Measurements from ENCODE around the gene CLCNKB. TPM values are rescaled to one million over a fixed set of nuclear protein-coding genes. Genes with fewer than 3 reads are reported as not detected.

CLCNKB gene
- total RNA-seq, 3 donors from 2014 or later (not counting 1 experiment from before 2014, with no cell fraction given): not detected

- Histone ChIP-seq H3K36me3 (ENCODE audit: control insufficient read depth, insufficient read depth, low read length) (no peaks in the 10 kb centered on the region), H3K9me3 (ENCODE audit: control insufficient read depth, insufficient read depth, low read length) (no peaks in the 10 kb centered on the region), H3K4me3 (ENCODE audit: low read length) (no peak overlapping the region), H3K27ac (ENCODE audit: low read length) (no peak overlapping the region), H3K27me3 (ENCODE audit: control insufficient read depth, insufficient read depth, low read length) (no peaks in the 10 kb centered on the region), H3K4me1 (ENCODE audit: control insufficient read depth, insufficient read depth, low read length) (peaks cover 22% of the 10 kb centered on the region)
- H3K9me3 Mint-ChIP-seq: no peaks in the 10 kb centered on the region
- H3K4me1 Mint-ChIP-seq: peaks cover 0 to 15% of the 10 kb centered on the region in 2 donors
- no peaks in the 10 kb centered on the region for H3K27me3 Mint-ChIP-seq (ENCODE audit: low read depth in 2 of 2)
- 98% methylated on average over 3 of the region's 3 CpGs for WGBS (ENCODE audit: insufficient coverage)
- H3K4me3 Mint-ChIP-seq: no peak overlapping the region
- intact Hi-C loops (cut with micrococcal nuclease): no loop called here
- ATAC-seq (no peak), DNase-seq (no peak)
- H3K36me3 Mint-ChIP-seq: no peaks in the 10 kb centered on the region
- no peak overlapping the region for H3K27ac Mint-ChIP-seq
- no peak for TF ChIP-seq CTCF (IDR thresholded peaks at IDR 0.05)
Measured at GRCh38 chr1:16010837-16011236, 32.7 kb upstream of the CLCNKB start.

GRCh38 chr1:16011936-16012589 lies 31.5 kb upstream of the CLCNKB start:
- no peaks in the 10 kb centered on the region for H3K9me3 ChIP-seq (ENCODE audit: control insufficient read depth, insufficient read depth, low read length)
- no peak overlapping the region for H3K27ac ChIP-seq (ENCODE audit: low read length)
- Mint-ChIP-seq H3K9me3 (no peaks in the 10 kb centered on the region), H3K27me3 (ENCODE audit: low read depth in 2 of 2) (no peaks in the 10 kb centered on the region), H3K36me3 (no peaks in the 10 kb centered on the region), H3K27ac (peak overlapping the region in 1 of 2 donors; percentile 87), H3K4me1 (peaks cover 0 to 11% of the 10 kb centered on the region in 2 donors), H3K4me3 (peak overlapping the region; percentile 47)
- 97% methylated on average over 10 of the region's 11 CpGs for WGBS (ENCODE audit: insufficient coverage)
- no peak for TF ChIP-seq CTCF (IDR thresholded peaks at IDR 0.05)
- H3K4me3 ChIP-seq (ENCODE audit: low read length): peak overlapping the region; percentile 7
- H3K36me3 ChIP-seq (ENCODE audit: control insufficient read depth, insufficient read depth, low read length): no peaks in the 10 kb centered on the region
- ATAC-seq: no peak
- intact Hi-C loops (cut with micrococcal nuclease): no loop called here
- H3K4me1 ChIP-seq (ENCODE audit: control insufficient read depth, insufficient read depth, low read length): peaks cover 16% of the 10 kb centered on the region
- DNase-seq: no peak
- no peaks in the 10 kb centered on the region for H3K27me3 ChIP-seq (ENCODE audit: control insufficient read depth, insufficient read depth, low read length)

- Histone ChIP-seq H3K4me3 (ENCODE audit: low read length) (peak overlapping the region; percentile 7), H3K36me3 (ENCODE audit: control insufficient read depth, insufficient read depth, low read length) (no peaks in the 10 kb centered on the region), H3K9me3 (ENCODE audit: control insufficient read depth, insufficient read depth, low read length) (no peaks in the 10 kb centered on the region), H3K27ac (ENCODE audit: low read length) (no peak overlapping the region), H3K4me1 (ENCODE audit: control insufficient read depth, insufficient read depth, low read length) (peaks cover 16% of the 10 kb centered on the region), H3K27me3 (ENCODE audit: control insufficient read depth, insufficient read depth, low read length) (no peaks in the 10 kb centered on the region)
- Mint-ChIP-seq H3K27me3 (ENCODE audit: low read depth in 2 of 2) (no peaks in the 10 kb centered on the region), H3K27ac (peak overlapping the region in 1 of 2 donors; percentile 87), H3K4me1 (peaks cover 0 to 11% of the 10 kb centered on the region in 2 donors), H3K9me3 (no peaks in the 10 kb centered on the region), H3K4me3 (peak overlapping the region; percentile 47), H3K36me3 (no peaks in the 10 kb centered on the region)
- 4% methylated on average over 35 of the region's 36 CpGs for WGBS (ENCODE audit: insufficient coverage)
- DNase-seq: peak; percentile 43 to 44
- no peak for TF ChIP-seq CTCF (IDR thresholded peaks at IDR 0.05)
- ATAC-seq: peak; percentile 38 to 62 (median 59)
- intact Hi-C loops (cut with micrococcal nuclease): no loop called here
Measured at GRCh38 chr1:16012590-16013219, 30.9 kb upstream of the CLCNKB start.

Measured in natural killer cell (primary cell).